Endothelial cell of umbilical vein (primary cell): ENCODE data around the gene TADA2A. TPM values are rescaled to one million over a fixed set of nuclear protein-coding genes. Genes with fewer than 3 reads are reported as not detected.

Experiments used
- BruUV-seq: library from RNA; stranded (reverse); fragments of 400-500 nt; replicated peaks from 2 replicates; lab custom pipeline; 2021; lab: Mats Ljungman, UMichigan
- CTCF ChIA-PET: fragments of 300-600, 350-600 bp; sonication (Branson Sonifier 250); formaldehyde crosslinking; loops from one replicate; lab custom pipeline; 2021; ENCODE audit warnings: antibody characterized with exemption, inconsistent platforms; lab: Charles Lee
- POLR2A ChIA-PET: fragments of 300-600, 350-600 bp; sonication (Branson Sonifier 250); formaldehyde crosslinking; loops from one replicate; lab custom pipeline; 2021; ENCODE audit warnings: antibody characterized with exemption, inconsistent platforms; lab: Charles Lee
- DNase-seq: peaks from one replicate; pipeline ENCODE4 v3.0.0-alpha.2; 2011; ENCODE audit warnings: low read depth, low spot score
- FAIRE-seq: peaks from 2 replicates; lab custom pipeline; 2011; peaks lifted over from hg19 to GRCh38; lab: Jason Lieb, UNC
- H2AFZ ChIP-seq: 2 replicates; pipeline ENCODE4 v1.6.0; 2012; ENCODE audit warnings: low read depth, low read length, control low read depth, inconsistent platforms
- H3K27ac ChIP-seq: 2 replicates; pipeline ENCODE4 v1.5.1; 2011; ENCODE audit warnings: low read depth, mild to moderate bottlenecking, control low read depth, low read length, moderate library complexity; ENCODE audit not compliant: insufficient read depth
- H3K27me3 ChIP-seq, 2 experiments: 2 replicates each; pipeline versions ENCODE4 v1.6.0 to v1.6.1; 2011; ENCODE audit warnings: low read length in 2 of 2, mixed read lengths in 1 of 2; ENCODE audit not compliant: control insufficient read depth in 2 of 2, insufficient read depth in 2 of 2
- H3K36me3 ChIP-seq, 2 experiments: 2 replicates in 1 of 2; 3 replicates in 1 of 2; pipeline ENCODE4 v1.5.1; 2011; ENCODE audit warnings: low read length in 2 of 2, mild to moderate bottlenecking in 1 of 2, moderate library complexity in 1 of 2; ENCODE audit not compliant: control insufficient read depth in 2 of 2, insufficient read depth in 2 of 2; ENCODE audit errors: extremely low read depth in 1 of 2
- H3K4me1 ChIP-seq: 3 replicates; pipeline ENCODE4 v1.5.1; 2011; ENCODE audit warnings: mild to moderate bottlenecking, low read length; ENCODE audit not compliant: control insufficient read depth, insufficient read depth; ENCODE audit errors: extremely low read depth
- H3K4me2 ChIP-seq: 2 replicates; pipeline ENCODE4 v1.6.1; 2011; ENCODE audit warnings: low read length, control low read depth, mixed read lengths; ENCODE audit not compliant: insufficient read depth
- H3K4me3 ChIP-seq, 3 experiments: fragments of 200-600 bp in 1 of 3; sonication (generic), shearing (Covaris generic) in 1 of 3; replicated peaks in 1 of 3; 2 replicates each; pipeline ENCODE4 v1.5.1; 2011 to 2016; ENCODE audit warnings: control low read depth in 3 of 3, low read length in 3 of 3, mild to moderate bottlenecking in 2 of 3, inconsistent platforms in 1 of 3, low read depth in 1 of 3, moderate library complexity in 1 of 3; ENCODE audit not compliant: insufficient read depth in 1 of 3
- H3K79me2 ChIP-seq: 2 replicates; pipeline ENCODE4 v1.6.0; 2012; ENCODE audit warnings: low read length, inconsistent platforms; ENCODE audit not compliant: control insufficient read depth, insufficient read depth
- H3K9ac ChIP-seq: replicated peaks from 2 replicates; pipeline ENCODE3; 2011; ENCODE audit warnings: low read length, control low read depth; ENCODE audit not compliant: insufficient read depth; ENCODE audit errors: extremely low read depth
- H3K9me1 ChIP-seq: replicated peaks from 3 replicates; pipeline ENCODE4 v1.6.0; 2011; ENCODE audit warnings: mild to moderate bottlenecking, low read length; ENCODE audit not compliant: control insufficient read depth, insufficient read depth; ENCODE audit errors: extremely low read depth
- H3K9me3 ChIP-seq: replicated peaks from 2 replicates; pipeline ENCODE4 v1.5.1; 2012; ENCODE audit warnings: low read length, inconsistent platforms; ENCODE audit not compliant: control insufficient read depth, insufficient read depth
- H4K20me1 ChIP-seq: replicated peaks from 2 replicates; pipeline ENCODE3; 2011; ENCODE audit warnings: mild to moderate bottlenecking, low read length; ENCODE audit not compliant: control insufficient read depth, insufficient read depth; ENCODE audit errors: extremely low read depth
- EZH2 ChIP-seq: IDR thresholded peaks from 2 replicates; pipeline ENCODE4 v1.6.1; 2012; ENCODE audit warnings: borderline replicate concordance, low read depth, mild to moderate bottlenecking, moderate library complexity, low read length, inconsistent platforms; ENCODE audit not compliant: severe bottlenecking
- FOS ChIP-seq: IDR thresholded peaks from 2 replicates; pipeline ENCODE4 v1.6.1; 2011; ENCODE audit warnings: mild to moderate bottlenecking, low read length, moderate library complexity, borderline replicate concordance; ENCODE audit not compliant: insufficient read depth
- GATA2 ChIP-seq: IDR thresholded peaks from 2 replicates; pipeline ENCODE4 v1.7.0; 2011; ENCODE audit warnings: low read depth, mild to moderate bottlenecking, moderate library complexity, mixed read lengths, low read length; ENCODE audit not compliant: insufficient read length, insufficient read depth
- JUN ChIP-seq: IDR thresholded peaks from 2 replicates; pipeline ENCODE4 v1.6.1; 2011; ENCODE audit warnings: borderline replicate concordance, low read depth; ENCODE audit not compliant: insufficient read length, insufficient read depth
- MYC ChIP-seq: IDR thresholded peaks from one replicate; pipeline ENCODE4 v1.6.1; 2011; ENCODE audit warnings: mild to moderate bottlenecking, low read depth, low read length
- dilution Hi-C: fragments of 300-500 bp; cut with MboI; formaldehyde crosslinking; loops from one replicate; pipeline ENCODE4 v1.15.0; 2019; ENCODE audit warnings: low sequenced_read_pairs; ENCODE audit not compliant: extremely low pct_ligation_motif_present
- intact Hi-C: fragments of 100-400 bp; cut with micrococcal nuclease; formaldehyde crosslinking; loops from one replicate; pipeline ENCODE4 v1.10.0; 2022
- polyA plus RNA-seq, 4 experiments: library from polyadenylated mRNA; depleted of rRNA in 3 of 4; stranded (reverse) in 3 of 4; unstranded in 1 of 4; fragments of >200 nt; gene quantifications; 2 replicates each; pipeline versions ENCODE4 v1.2.1 to v1.2.3, GENCODE V29; 2011 to 2012; ENCODE audit warnings: missing spikeins in 1 of 4
- total RNA-seq: library from RNA; stranded (reverse); gene quantifications from 2 replicates; pipeline ENCODE4 v1.2.3, GENCODE V29; 2021
- TF ChIP-seq, protein P1 (sequence below): IDR thresholded peaks from 2 replicates; pipeline ENCODE4 v1.6.1; 2011; ENCODE audit not compliant: insufficient read depth, insufficient read length
- TF ChIP-seq, protein P2 (sequence below), 2 donors: IDR thresholded peaks; 1 replicate in 1 of 2; 2 replicates in 1 of 2; pipeline ENCODE4 v1.5.1; 2011; ENCODE audit warnings: low read length in 2 of 2, mild to moderate bottlenecking in 2 of 2, moderate library complexity in 2 of 2, control low read depth in 1 of 2, inconsistent platforms in 1 of 2, low read depth in 1 of 2; ENCODE audit not compliant: insufficient read depth in 1 of 2; ENCODE audit errors: extremely low read depth in 1 of 2

The TADA2A gene
- total and polyA plus RNA-seq, 2 donors (not counting 3 experiments of a cell fraction or from before 2014, with no cell fraction given), result 9.9 to 22.4 TPM

DNA sequence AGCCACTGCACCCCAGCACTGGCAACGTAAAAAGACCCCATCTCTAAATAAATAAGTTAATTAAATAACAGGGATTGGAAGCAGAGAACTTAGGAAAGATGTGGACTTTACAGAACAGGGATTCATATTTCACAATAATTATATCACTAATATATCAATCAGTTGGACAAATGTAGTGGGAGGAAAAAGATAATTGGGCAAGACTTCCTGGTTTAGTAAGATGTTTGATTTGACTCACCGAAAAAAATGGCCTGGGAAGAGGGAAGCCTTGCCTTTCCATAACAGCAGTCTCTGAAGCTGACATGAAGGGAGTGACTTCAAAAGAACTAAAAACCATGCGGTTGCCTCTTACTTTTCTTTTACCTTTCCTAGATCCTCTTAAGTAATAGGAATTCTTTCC lies 46.1 kb upstream of the TADA2A start:
- H4K20me1 ChIP-seq, result no peaks in the 10 kb centered on the region
- H3K4me2 ChIP-seq, result no peak overlapping the region
- dilution Hi-C loops (no loop called here), intact Hi-C loops (no loop called here)
- no TSS peak for BruUV-seq
- no peak overlapping the region for H3K9ac ChIP-seq
- no peak for DNase-seq
- no peaks in the 10 kb centered on the region for H3K27me3 ChIP-seq
- ChIA-PET CTCF (interaction anchor here (0.6 to 2.8 kb wide), 2 partner anchors 12 to 195 kb away, joined by 3 to 32 read pairs; no protein-coding TSS in a partner anchor), POLR2A (interaction anchor here (0.7 kb wide), 1 partner anchor 12 kb away, joined by 4 read pairs; no protein-coding TSS in a partner anchor)
- no peaks in the 10 kb centered on the region for H3K9me1 ChIP-seq
- no peaks in the 10 kb centered on the region for H3K36me3 ChIP-seq
- H2AFZ ChIP-seq, result no peak overlapping the region
- H3K9me3 ChIP-seq, result no peaks in the 10 kb centered on the region
- TF ChIP-seq MYC, result no peak
- TF ChIP-seq GATA2, result no peak
- TF ChIP-seq, protein P1, sequence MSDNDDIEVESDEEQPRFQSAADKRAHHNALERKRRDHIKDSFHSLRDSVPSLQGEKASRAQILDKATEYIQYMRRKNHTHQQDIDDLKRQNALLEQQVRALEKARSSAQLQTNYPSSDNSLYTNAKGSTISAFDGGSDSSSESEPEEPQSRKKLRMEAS, result no peak
- TF ChIP-seq JUN, result no peak
- no peak for TF ChIP-seq FOS
- TF ChIP-seq, protein P2, sequence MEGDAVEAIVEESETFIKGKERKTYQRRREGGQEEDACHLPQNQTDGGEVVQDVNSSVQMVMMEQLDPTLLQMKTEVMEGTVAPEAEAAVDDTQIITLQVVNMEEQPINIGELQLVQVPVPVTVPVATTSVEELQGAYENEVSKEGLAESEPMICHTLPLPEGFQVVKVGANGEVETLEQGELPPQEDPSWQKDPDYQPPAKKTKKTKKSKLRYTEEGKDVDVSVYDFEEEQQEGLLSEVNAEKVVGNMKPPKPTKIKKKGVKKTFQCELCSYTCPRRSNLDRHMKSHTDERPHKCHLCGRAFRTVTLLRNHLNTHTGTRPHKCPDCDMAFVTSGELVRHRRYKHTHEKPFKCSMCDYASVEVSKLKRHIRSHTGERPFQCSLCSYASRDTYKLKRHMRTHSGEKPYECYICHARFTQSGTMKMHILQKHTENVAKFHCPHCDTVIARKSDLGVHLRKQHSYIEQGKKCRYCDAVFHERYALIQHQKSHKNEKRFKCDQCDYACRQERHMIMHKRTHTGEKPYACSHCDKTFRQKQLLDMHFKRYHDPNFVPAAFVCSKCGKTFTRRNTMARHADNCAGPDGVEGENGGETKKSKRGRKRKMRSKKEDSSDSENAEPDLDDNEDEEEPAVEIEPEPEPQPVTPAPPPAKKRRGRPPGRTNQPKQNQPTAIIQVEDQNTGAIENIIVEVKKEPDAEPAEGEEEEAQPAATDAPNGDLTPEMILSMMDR (IDR thresholded peaks at IDR 0.05; ENCODE audit: extremely low read depth in 1 of 2, insufficient read depth in 1 of 2, low read depth in 1 of 2, low read length in 2 of 2), result no peak
- no peak for TF ChIP-seq EZH2
- H3K27ac ChIP-seq, result no peak overlapping the region
- peaks cover 32% of the 10 kb centered on the region for H3K79me2 ChIP-seq
- peaks cover 21% of the 10 kb centered on the region for H3K4me1 ChIP-seq
- H3K4me3 ChIP-seq, result no peak overlapping the region
- FAIRE-seq, result no peak
